NCI-H2196 (cell line): Measurements from ENCODE around the gene FAM216B.

Experiments
- DNase-seq: peaks from one replicate; lab custom pipeline; 2025; ENCODE audit not compliant: unreplicated experiment; lab: John Stamatoyannopoulos, UW

Gene FAM216B

GRCh38 chr13:42821437-42821836 lies 40.1 kb downstream of the FAM216B start:
- DNase-seq: no peak

GRCh38 chr13:42832341-42833096 lies 51.1 kb downstream of the FAM216B start:
- no peak for DNase-seq

GRCh38 chr13:42834946-42835345 lies 53.6 kb downstream of the FAM216B start:
- no peak for DNase-seq

- no peak for DNase-seq
Measured at GRCh38 chr13:42836930-42837690, 55.7 kb downstream of the FAM216B start.
